ENCODE results near the gene RSAD2.

The RSAD2 gene

DNA sequence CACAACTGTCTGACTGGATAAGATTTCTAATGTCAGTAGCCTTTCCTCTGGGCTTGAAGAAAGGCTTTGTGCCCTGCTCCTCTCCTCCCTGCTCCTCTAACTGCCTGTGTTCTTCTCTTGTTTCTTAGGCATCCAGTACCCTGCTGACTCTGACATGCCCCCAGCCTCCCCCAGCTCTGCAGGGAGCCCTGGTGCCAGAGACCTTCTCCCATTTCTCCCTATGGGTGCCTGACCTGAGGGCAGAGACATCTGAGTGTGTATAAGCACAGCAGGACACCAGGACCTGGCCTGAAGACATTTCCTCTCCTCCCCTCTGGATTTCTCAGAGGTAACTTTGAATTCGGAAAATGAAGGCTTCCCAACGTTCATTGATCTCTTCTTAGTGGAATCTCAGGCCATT, 63.2 kb downstream of the RSAD2 start:
- ChIA-PET POLR2A (no interaction called here), CTCF (no interaction called here)
- no peaks in the 10 kb centered on the region for H3K4me1 ChIP-seq (ENCODE audit: control insufficient read depth, insufficient read depth, low read length)
- no peak overlapping the region for H3K27ac ChIP-seq (ENCODE audit: extremely low read depth, low read depth, low read length)
- H3K36me3 ChIP-seq (ENCODE audit: control insufficient read depth in 2 of 2, insufficient read depth in 1 of 2, low read length in 2 of 2): peaks cover 0 to 18% of the 10 kb centered on the region in 2 experiments; a peak in 1 of 3 replicates
- no peak overlapping the region for H3K4me3 ChIP-seq (ENCODE audit: low read depth, low read length)
- H3K9me3 ChIP-seq (ENCODE audit: control insufficient read depth, insufficient read depth, low read depth, low read length): no peaks in the 10 kb centered on the region
- TF ChIP-seq ZNF514 (tag by site-specific recombination; IDR thresholded peaks at IDR 0.05) (no peak), ZNF157 (tag by site-specific recombination; IDR thresholded peaks at IDR 0.05) (no peak), ZIC2 (tag by site-specific recombination; IDR thresholded peaks at IDR 0.05) (peak; percentile 84)

DNA sequence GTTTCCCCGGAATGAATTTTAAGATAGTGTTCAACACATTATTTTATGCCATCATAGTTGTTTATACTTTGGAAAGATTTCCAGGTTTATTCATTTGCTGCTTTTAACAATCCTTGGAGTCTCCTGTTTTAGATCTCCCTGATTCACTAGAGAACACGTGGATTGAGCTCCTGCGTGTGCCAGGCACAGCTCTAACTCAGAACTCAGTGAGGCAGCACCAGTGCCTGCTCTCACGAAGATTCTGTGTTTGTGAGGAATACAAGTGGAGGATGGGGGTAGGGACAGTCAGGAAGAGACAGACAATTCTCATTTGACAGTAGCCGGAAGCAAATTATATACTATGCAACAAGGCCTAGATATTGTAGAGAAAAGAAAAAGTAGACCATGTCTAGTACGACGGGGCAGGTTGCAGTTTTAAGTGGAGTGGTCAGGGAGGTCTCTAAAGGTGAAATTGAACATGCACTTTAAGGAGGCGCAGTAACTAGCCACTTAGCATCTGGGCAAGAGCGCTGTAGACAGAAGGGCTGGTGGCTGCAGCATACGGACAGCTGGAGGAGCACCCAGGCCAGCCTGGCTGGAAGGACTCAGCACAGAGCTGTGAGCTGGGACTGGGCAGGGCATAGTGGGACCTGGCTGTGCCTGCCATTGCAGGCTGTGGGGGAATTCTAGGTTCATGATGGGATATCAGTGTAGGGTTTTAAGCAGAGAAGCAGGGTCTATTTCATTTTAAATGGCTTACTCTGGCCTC, 63.9 kb downstream of the RSAD2 start:
- ChIA-PET POLR2A (no interaction called here), CTCF (no interaction called here)
- H3K4me1 ChIP-seq (ENCODE audit: control insufficient read depth, insufficient read depth, low read length): no peaks in the 10 kb centered on the region

More for the DNA sequence above, 63.9 kb downstream of the RSAD2 start:
- H3K4me3 ChIP-seq (ENCODE audit: low read depth, low read length): no peak overlapping the region
- H3K36me3 ChIP-seq (ENCODE audit: control insufficient read depth in 2 of 2, insufficient read depth in 1 of 2, low read length in 2 of 2): peaks cover 0 to 18% of the 10 kb centered on the region in 2 experiments; a peak in 1 of 3 replicates
- no peaks in the 10 kb centered on the region for H3K9me3 ChIP-seq (ENCODE audit: control insufficient read depth, insufficient read depth, low read depth, low read length)
- H3K27ac ChIP-seq (ENCODE audit: extremely low read depth, low read depth, low read length): no peak overlapping the region
- TF ChIP-seq OSR2 (tag by site-specific recombination; IDR thresholded peaks at IDR 0.05) (no peak), ZNF133 (tag by site-specific recombination; IDR thresholded peaks at IDR 0.05) (no peak), ZFP41 (tag by site-specific recombination; IDR thresholded peaks at IDR 0.05; ENCODE audit: borderline replicate concordance) (no peak), ZBTB7A (tag by site-specific recombination; IDR thresholded peaks at IDR 0.05; ENCODE audit: low read depth) (no peak), ZNF785 (tag by site-specific recombination; IDR thresholded peaks at IDR 0.05) (no peak), GFI1B (tag by site-specific recombination; IDR thresholded peaks at IDR 0.05) (no peak), ZNF776 (tag by site-specific recombination; IDR thresholded peaks at IDR 0.05; ENCODE audit: borderline replicate concordance) (no peak), ZBTB1 (tag by site-specific recombination; IDR thresholded peaks at IDR 0.05) (no peak), ZNF623 (tag by site-specific recombination; IDR thresholded peaks at IDR 0.05) (no peak), ZNF37A (tag by site-specific recombination; IDR thresholded peaks at IDR 0.05) (no peak), ZNF184 (tag by site-specific recombination; IDR thresholded peaks at IDR 0.05) (no peak), ZNF76 (tag by site-specific recombination; IDR thresholded peaks at IDR 0.05; ENCODE audit: borderline replicate concordance, low read depth) (no peak), ZXDB (tag by site-specific recombination; IDR thresholded peaks at IDR 0.05) (no peak), ZNF777 (tag by site-specific recombination; IDR thresholded peaks at IDR 0.05; ENCODE audit: borderline replicate concordance) (no peak), ZNF560 (tag by site-specific recombination; IDR thresholded peaks at IDR 0.05; ENCODE audit: borderline replicate concordance) (no peak), ZEB2 (tag by site-specific recombination; IDR thresholded peaks at IDR 0.05) (no peak)
- TF ChIP-seq, protein P1, sequence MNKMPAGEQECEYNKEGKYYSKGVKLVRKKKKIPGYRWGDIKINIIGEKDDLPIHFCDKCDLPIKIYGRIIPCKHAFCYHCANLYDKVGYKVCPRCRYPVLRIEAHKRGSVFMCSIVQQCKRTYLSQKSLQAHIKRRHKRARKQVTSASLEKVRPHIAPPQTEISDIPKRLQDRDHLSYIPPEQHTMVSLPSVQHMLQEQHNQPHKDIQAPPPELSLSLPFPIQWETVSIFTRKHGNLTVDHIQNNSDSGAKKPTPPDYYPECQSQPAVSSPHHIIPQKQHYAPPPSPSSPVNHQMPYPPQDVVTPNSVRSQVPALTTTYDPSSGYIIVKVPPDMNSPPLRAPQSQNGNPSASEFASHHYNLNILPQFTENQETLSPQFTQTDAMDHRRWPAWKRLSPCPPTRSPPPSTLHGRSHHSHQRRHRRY (tag by site-specific recombination; IDR thresholded peaks at IDR 0.05): no peak
- TF ChIP-seq, protein P2, sequence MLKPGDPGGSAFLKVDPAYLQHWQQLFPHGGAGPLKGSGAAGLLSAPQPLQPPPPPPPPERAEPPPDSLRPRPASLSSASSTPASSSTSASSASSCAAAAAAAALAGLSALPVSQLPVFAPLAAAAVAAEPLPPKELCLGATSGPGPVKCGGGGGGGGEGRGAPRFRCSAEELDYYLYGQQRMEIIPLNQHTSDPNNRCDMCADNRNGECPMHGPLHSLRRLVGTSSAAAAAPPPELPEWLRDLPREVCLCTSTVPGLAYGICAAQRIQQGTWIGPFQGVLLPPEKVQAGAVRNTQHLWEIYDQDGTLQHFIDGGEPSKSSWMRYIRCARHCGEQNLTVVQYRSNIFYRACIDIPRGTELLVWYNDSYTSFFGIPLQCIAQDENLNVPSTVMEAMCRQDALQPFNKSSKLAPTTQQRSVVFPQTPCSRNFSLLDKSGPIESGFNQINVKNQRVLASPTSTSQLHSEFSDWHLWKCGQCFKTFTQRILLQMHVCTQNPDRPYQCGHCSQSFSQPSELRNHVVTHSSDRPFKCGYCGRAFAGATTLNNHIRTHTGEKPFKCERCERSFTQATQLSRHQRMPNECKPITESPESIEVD (tag by site-specific recombination; IDR thresholded peaks at IDR 0.05): no peak
- TF ChIP-seq, protein P3, sequence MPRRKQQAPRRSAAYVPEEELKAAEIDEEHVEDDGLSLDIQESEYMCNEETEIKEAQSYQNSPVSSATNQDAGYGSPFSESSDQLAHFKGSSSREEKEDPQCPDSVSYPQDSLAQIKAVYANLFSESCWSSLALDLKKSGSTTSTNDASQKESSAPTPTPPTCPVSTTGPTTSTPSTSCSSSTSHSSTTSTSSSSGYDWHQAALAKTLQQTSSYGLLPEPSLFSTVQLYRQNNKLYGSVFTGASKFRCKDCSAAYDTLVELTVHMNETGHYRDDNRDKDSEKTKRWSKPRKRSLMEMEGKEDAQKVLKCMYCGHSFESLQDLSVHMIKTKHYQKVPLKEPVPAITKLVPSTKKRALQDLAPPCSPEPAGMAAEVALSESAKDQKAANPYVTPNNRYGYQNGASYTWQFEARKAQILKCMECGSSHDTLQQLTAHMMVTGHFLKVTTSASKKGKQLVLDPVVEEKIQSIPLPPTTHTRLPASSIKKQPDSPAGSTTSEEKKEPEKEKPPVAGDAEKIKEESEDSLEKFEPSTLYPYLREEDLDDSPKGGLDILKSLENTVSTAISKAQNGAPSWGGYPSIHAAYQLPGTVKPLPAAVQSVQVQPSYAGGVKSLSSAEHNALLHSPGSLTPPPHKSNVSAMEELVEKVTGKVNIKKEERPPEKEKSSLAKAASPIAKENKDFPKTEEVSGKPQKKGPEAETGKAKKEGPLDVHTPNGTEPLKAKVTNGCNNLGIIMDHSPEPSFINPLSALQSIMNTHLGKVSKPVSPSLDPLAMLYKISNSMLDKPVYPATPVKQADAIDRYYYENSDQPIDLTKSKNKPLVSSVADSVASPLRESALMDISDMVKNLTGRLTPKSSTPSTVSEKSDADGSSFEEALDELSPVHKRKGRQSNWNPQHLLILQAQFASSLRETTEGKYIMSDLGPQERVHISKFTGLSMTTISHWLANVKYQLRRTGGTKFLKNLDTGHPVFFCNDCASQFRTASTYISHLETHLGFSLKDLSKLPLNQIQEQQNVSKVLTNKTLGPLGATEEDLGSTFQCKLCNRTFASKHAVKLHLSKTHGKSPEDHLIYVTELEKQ (tag by site-specific recombination; IDR thresholded peaks at IDR 0.05; ENCODE audit: borderline replicate concordance): no peak
- TF ChIP-seq, protein P4, sequence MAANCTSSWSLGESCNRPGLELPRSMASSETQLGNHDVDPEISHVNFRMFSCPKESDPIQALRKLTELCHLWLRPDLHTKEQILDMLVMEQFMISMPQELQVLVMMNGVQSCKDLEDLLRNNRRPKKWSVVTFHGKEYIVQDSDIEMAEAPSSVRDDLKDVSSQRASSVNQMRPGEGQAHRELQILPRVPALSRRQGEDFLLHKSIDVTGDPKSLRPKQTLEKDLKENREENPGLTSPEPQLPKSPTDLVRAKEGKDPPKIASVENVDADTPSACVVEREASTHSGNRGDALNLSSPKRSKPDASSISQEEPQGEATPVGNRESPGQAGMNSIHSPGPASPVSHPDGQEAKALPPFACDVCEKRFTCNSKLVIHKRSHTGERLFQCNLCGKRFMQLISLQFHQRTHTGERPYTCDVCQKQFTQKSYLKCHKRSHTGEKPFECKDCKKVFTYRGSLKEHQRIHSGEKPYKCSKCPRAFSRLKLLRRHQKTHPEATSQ (tag by site-specific recombination; IDR thresholded peaks at IDR 0.05): no peak
